ENCODE results near the gene GP5. TPM values are rescaled to one million over a fixed set of nuclear protein-coding genes. Genes with fewer than 3 reads are reported as not detected.

The GP5 gene
- polyA plus RNA-seq, 3 donors: 0.12 TPM; not detected in 2

DNA sequence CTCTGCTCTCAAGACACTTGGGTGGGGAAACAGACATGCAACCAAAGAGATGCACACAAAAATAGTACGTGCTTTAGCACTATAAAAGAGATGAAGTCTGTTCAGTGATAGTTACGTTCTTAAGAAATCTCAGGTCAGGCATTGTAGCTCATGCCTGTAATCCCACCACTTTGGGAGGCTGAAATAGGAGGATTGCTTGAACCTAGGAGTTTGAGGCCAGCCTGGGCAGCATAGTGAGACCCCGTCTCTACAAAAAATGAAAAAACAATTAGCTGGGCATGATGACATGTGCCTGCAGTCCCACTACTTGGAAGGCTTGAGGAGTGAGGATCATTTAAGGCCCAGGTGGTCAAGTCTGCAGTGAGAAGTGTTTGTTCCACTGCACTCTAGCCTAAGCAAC lies 35.4 kb upstream of the GP5 start:
- Mint-ChIP-seq H3K4me1 (no peaks in the 10 kb centered on the region), H3K9me3 (no peaks in the 10 kb centered on the region), H3K4me3 (no peak overlapping the region), H3K27ac (peak overlapping the region in 1 of 7 donors; percentile 37), H3K36me3 (peaks cover 86 to 90% of the 10 kb centered on the region in 2 donors), H3K27me3 (ENCODE audit: low read depth in 3 of 3) (no peaks in the 10 kb centered on the region)
- Histone ChIP-seq H2AFZ (ENCODE audit: insufficient read depth, low read depth, low read length, poor library complexity, severe bottlenecking) (no peak overlapping the region), H4K20me1 (ENCODE audit: insufficient read depth, low read length) (no peaks in the 10 kb centered on the region), H3K27me3 (ENCODE audit: control insufficient read depth in 2 of 2, insufficient read depth in 2 of 2, low read length in 2 of 2) (no peaks in the 10 kb centered on the region), H3K9ac (ENCODE audit: insufficient read depth, low read length, poor library complexity, severe bottlenecking) (no peak overlapping the region), H3K36me3 (replicated peaks in 1 of 2; ENCODE audit: control insufficient read depth in 1 of 2, insufficient read depth in 2 of 2, low read length in 2 of 2) (peaks cover 83 to 98% of the 10 kb centered on the region in 2 donors), H3K27ac (ENCODE audit: low read depth in 1 of 2, low read length in 2 of 2) (no peak overlapping the region), H3K79me2 (ENCODE audit: insufficient read depth, low read length) (no peaks in the 10 kb centered on the region), H3K4me3 (replicated peaks in 1 of 3; ENCODE audit: low read depth in 2 of 3, low read length in 3 of 3) (no peak overlapping the region), H3K4me1 (ENCODE audit: control insufficient read depth in 1 of 2, insufficient read depth in 2 of 2, low read length in 2 of 2) (no peaks in the 10 kb centered on the region), H3K4me2 (replicated peaks; ENCODE audit: extremely low read depth, low read length, poor library complexity, severe bottlenecking) (no peak overlapping the region), H3K9me3 (replicated peaks in 1 of 2; ENCODE audit: control insufficient read depth in 1 of 2, insufficient read depth in 1 of 2, low read length in 2 of 2) (no peaks in the 10 kb centered on the region)
- no peak for DNase-seq
- 100% methylated on average over 2 of the region's 3 CpGs for WGBS (ENCODE audit: insufficient coverage)
- intact Hi-C loops (cut with micrococcal nuclease): no loop called here
- TF ChIP-seq, protein P1, sequence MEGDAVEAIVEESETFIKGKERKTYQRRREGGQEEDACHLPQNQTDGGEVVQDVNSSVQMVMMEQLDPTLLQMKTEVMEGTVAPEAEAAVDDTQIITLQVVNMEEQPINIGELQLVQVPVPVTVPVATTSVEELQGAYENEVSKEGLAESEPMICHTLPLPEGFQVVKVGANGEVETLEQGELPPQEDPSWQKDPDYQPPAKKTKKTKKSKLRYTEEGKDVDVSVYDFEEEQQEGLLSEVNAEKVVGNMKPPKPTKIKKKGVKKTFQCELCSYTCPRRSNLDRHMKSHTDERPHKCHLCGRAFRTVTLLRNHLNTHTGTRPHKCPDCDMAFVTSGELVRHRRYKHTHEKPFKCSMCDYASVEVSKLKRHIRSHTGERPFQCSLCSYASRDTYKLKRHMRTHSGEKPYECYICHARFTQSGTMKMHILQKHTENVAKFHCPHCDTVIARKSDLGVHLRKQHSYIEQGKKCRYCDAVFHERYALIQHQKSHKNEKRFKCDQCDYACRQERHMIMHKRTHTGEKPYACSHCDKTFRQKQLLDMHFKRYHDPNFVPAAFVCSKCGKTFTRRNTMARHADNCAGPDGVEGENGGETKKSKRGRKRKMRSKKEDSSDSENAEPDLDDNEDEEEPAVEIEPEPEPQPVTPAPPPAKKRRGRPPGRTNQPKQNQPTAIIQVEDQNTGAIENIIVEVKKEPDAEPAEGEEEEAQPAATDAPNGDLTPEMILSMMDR (IDR thresholded peaks at IDR 0.05): no peak

DNA sequence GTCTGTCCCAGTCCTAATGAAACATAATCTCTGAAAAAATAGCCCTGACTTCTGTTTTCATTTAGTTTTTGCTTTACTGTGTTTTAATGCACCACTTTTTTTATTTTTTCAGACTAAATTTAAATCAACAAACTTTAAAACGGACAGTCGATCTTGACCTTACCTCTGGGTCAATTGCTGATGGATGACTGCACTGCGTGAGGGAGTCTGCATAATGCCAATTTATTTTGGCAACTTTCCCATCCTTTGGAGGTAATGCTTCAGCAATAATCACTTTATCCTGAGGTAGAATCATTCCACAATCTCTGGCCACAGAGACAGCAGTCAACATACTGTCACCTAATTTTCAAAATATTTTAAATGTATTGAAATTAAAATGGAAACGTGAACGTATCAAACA lies 32.5 kb upstream of the GP5 start:
- Histone ChIP-seq H3K9me3 (replicated peaks in 1 of 2; ENCODE audit: control insufficient read depth in 1 of 2, insufficient read depth in 1 of 2, low read length in 2 of 2) (no peaks in the 10 kb centered on the region), H3K27me3 (ENCODE audit: control insufficient read depth in 2 of 2, insufficient read depth in 2 of 2, low read length in 2 of 2) (no peaks in the 10 kb centered on the region), H3K4me3 (replicated peaks in 1 of 3; ENCODE audit: low read depth in 2 of 3, low read length in 3 of 3) (no peak overlapping the region), H3K79me2 (ENCODE audit: insufficient read depth, low read length) (no peaks in the 10 kb centered on the region), H3K4me1 (ENCODE audit: control insufficient read depth in 1 of 2, insufficient read depth in 2 of 2, low read length in 2 of 2) (no peaks in the 10 kb centered on the region), H3K4me2 (replicated peaks; ENCODE audit: extremely low read depth, low read length, poor library complexity, severe bottlenecking) (no peak overlapping the region), H3K9ac (ENCODE audit: insufficient read depth, low read length, poor library complexity, severe bottlenecking) (no peak overlapping the region), H2AFZ (ENCODE audit: insufficient read depth, low read depth, low read length, poor library complexity, severe bottlenecking) (no peak overlapping the region), H4K20me1 (ENCODE audit: insufficient read depth, low read length) (no peaks in the 10 kb centered on the region), H3K36me3 (replicated peaks in 1 of 2; ENCODE audit: control insufficient read depth in 1 of 2, insufficient read depth in 2 of 2, low read length in 2 of 2) (peaks cover 87 to 96% of the 10 kb centered on the region in 2 donors), H3K27ac (ENCODE audit: low read depth in 1 of 2, low read length in 2 of 2) (no peak overlapping the region)
- H3K27ac Mint-ChIP-seq: no peak overlapping the region
- no peaks in the 10 kb centered on the region for H3K27me3 Mint-ChIP-seq (ENCODE audit: low read depth in 3 of 3)
- no peak for DNase-seq
- peaks cover 79 to 94% of the 10 kb centered on the region in 2 donors for H3K36me3 Mint-ChIP-seq
- no peak overlapping the region for H3K4me3 Mint-ChIP-seq
- H3K9me3 Mint-ChIP-seq: no peaks in the 10 kb centered on the region
- WGBS (ENCODE audit: insufficient coverage): 100% methylated on average over 1 of the region's 5 CpGs
- TF ChIP-seq, protein P1 (IDR thresholded peaks at IDR 0.05): no peak
- H3K4me1 Mint-ChIP-seq: no peaks in the 10 kb centered on the region
- intact Hi-C loops (cut with micrococcal nuclease): no loop called here
